ENCODE results near the gene NEDD8. TPM values are rescaled to one million over a fixed set of nuclear protein-coding genes. Genes with fewer than 3 reads are reported as not detected.
A peak's percentile ranks its signal among the peaks of the same experiment; 100 is the strongest.

Gene NEDD8
- total and polyA plus RNA-seq, 2 donors (not counting 1 experiment from before 2014, with no cell fraction given): 145 to 441 TPM

DNA sequence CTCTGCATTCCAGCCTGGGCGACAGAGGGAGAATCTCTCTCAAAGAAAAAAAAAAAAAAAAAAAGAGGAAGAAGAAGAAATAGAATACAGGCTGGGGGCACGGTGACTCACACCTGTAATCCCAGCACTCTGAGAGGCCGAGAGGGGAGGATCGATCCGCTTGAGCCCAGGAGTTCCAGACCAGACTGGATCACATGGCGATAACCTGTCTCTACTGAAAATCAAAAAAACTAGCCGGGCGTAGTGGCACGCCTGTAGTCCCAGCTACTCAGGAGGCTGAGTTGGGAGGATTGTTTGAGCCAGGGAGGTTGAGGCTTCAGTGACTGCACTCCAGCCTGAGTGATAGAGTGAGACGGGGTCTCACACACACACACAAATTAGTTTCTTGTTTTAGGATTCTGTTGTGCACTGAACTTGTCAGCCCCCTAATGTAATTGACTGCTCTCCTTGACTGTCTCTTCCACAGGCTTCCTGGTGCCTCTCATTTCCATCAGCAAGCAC lies 11.2 kb upstream of the NEDD8 start:
- Histone ChIP-seq H4K20me1 (ENCODE audit: control insufficient read depth, extremely low read depth, insufficient read depth, low read length) (no peaks in the 10 kb centered on the region), H3K27me3 (ENCODE audit: control insufficient read depth, insufficient read depth, low read length) (no peaks in the 10 kb centered on the region), H3K36me3 (ENCODE audit: control insufficient read depth, insufficient read depth, low read length) (peaks cover 13% of the 10 kb centered on the region), H3K9ac (ENCODE audit: insufficient read depth, low read length) (peak overlapping the region; percentile 90), H3K4me3 (replicated peaks in 1 of 4; ENCODE audit: control extremely low read depth in 1 of 4, insufficient read depth in 1 of 4, low read depth in 3 of 4, low read length in 4 of 4) (peak overlapping the region; percentile 71 to 100 (median 84)), H2AFZ (ENCODE audit: low read length) (peak overlapping the region; percentile 22), H3K27ac (ENCODE audit: insufficient read depth, low read length) (peak overlapping the region; percentile 98), H3K4me1 (ENCODE audit: control insufficient read depth, extremely low read depth, insufficient read depth, low read length) (peaks cover 12% of the 10 kb centered on the region), H3K79me2 (ENCODE audit: control insufficient read depth, insufficient read depth, low read length) (peaks cover 20% of the 10 kb centered on the region), H3K4me2 (ENCODE audit: extremely low read depth, insufficient read depth, low read length) (peak overlapping the region; percentile 89), H3K9me3 (ENCODE audit: control insufficient read depth, insufficient read depth, low read depth, low read length) (no peaks in the 10 kb centered on the region)
- TF ChIP-seq, protein P1, sequence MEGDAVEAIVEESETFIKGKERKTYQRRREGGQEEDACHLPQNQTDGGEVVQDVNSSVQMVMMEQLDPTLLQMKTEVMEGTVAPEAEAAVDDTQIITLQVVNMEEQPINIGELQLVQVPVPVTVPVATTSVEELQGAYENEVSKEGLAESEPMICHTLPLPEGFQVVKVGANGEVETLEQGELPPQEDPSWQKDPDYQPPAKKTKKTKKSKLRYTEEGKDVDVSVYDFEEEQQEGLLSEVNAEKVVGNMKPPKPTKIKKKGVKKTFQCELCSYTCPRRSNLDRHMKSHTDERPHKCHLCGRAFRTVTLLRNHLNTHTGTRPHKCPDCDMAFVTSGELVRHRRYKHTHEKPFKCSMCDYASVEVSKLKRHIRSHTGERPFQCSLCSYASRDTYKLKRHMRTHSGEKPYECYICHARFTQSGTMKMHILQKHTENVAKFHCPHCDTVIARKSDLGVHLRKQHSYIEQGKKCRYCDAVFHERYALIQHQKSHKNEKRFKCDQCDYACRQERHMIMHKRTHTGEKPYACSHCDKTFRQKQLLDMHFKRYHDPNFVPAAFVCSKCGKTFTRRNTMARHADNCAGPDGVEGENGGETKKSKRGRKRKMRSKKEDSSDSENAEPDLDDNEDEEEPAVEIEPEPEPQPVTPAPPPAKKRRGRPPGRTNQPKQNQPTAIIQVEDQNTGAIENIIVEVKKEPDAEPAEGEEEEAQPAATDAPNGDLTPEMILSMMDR (conservative IDR thresholded peaks at IDR 0.05 in 1 of 2, IDR thresholded peaks at IDR 0.05 in 1 of 2; ENCODE audit: low read depth in 1 of 2, low read length in 2 of 2): no peak
- DNase-seq (ENCODE audit: low read depth in 2 of 2): peak in 1 of 2 donors; percentile 36

- Histone ChIP-seq H3K9me3 (ENCODE audit: control insufficient read depth, insufficient read depth, low read depth, low read length) (no peaks in the 10 kb centered on the region), H3K27me3 (ENCODE audit: control insufficient read depth, insufficient read depth, low read length) (no peaks in the 10 kb centered on the region)
- DNase-seq (ENCODE audit: low read depth in 2 of 2): peak; percentile 89 to 90
Measured at GRCh38 chr14:24241829-24242443, 9.8 kb upstream of the NEDD8 start.

DNA sequence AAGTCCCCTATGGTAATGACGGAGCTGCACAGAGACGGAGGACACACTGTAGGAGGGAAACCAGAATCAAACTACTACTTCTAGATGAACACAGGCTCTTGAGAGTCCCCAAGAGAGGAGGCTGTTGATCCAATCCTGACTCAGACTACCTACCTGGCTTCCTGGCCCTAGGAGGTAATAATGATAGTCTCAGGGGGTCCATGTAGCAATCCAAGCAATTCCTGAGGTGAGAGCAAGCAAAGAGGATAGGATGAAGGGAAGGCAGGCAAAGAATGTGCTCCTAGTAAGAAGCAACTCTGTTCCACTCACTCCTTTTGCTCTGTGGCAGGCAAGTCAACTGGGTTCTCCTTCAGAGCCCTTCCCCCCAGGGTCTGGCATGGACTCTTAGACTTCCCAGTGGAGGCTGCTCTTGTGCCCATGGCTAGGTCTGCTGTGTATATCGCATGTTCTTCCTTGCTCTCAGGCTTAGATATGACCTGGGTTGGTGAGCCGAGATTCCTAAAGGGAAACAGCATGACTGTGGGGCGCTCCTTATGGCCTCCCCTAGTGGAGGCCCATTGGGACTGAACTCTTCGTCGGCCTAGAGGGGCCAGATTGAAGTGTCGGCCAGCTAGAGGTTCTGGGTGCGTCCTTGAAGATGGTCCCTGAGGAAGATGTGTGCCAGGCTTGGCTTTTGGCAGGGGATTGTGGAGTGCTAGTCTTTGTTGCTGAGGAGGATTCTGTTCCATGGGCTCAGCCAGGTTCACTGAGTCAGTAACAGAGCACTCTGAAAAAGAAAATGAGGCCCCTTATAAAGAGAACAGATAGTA lies 8.1 kb upstream of the NEDD8 start:
- Histone ChIP-seq H3K36me3 (ENCODE audit: control insufficient read depth, insufficient read depth, low read length) (peaks cover 31% of the 10 kb centered on the region), H3K27ac (ENCODE audit: insufficient read depth, low read length) (no peak overlapping the region)

More at GRCh38 chr14:24241829-24242443, 9.8 kb upstream of the NEDD8 start:
- Histone ChIP-seq H4K20me1 (ENCODE audit: control insufficient read depth, extremely low read depth, insufficient read depth, low read length) (no peaks in the 10 kb centered on the region), H3K4me3 (replicated peaks in 1 of 4; ENCODE audit: control extremely low read depth in 1 of 4, insufficient read depth in 1 of 4, low read depth in 3 of 4, low read length in 4 of 4) (peak overlapping the region; percentile 71 to 100 (median 84)), H3K36me3 (ENCODE audit: control insufficient read depth, insufficient read depth, low read length) (peaks cover 24% of the 10 kb centered on the region), H3K4me1 (ENCODE audit: control insufficient read depth, extremely low read depth, insufficient read depth, low read length) (peaks cover 11% of the 10 kb centered on the region), H3K9ac (ENCODE audit: insufficient read depth, low read length) (peak overlapping the region; percentile 90), H3K79me2 (ENCODE audit: control insufficient read depth, insufficient read depth, low read length) (peaks cover 20% of the 10 kb centered on the region), H2AFZ (ENCODE audit: low read length) (peak overlapping the region; percentile 23), H3K27ac (ENCODE audit: insufficient read depth, low read length) (peak overlapping the region; percentile 98), H3K4me2 (ENCODE audit: extremely low read depth, insufficient read depth, low read length) (peak overlapping the region; percentile 89)
- TF ChIP-seq, protein P1 (conservative IDR thresholded peaks at IDR 0.05 in 1 of 2, IDR thresholded peaks at IDR 0.05 in 1 of 2; ENCODE audit: low read depth in 1 of 2, low read length in 2 of 2): peak; percentile 32 to 38
- TF ChIP-seq EZH2 (IDR thresholded peaks at IDR 0.05; ENCODE audit: low read length, missing control alignments): no peak

More for the DNA sequence above, 8.1 kb upstream of the NEDD8 start:
- no peak overlapping the region for H3K4me2 ChIP-seq (ENCODE audit: extremely low read depth, insufficient read depth, low read length)
- no peaks in the 10 kb centered on the region for H4K20me1 ChIP-seq (ENCODE audit: control insufficient read depth, extremely low read depth, insufficient read depth, low read length)
- H3K4me1 ChIP-seq (ENCODE audit: control insufficient read depth, extremely low read depth, insufficient read depth, low read length): peaks cover 11% of the 10 kb centered on the region
- no peaks in the 10 kb centered on the region for H3K9me3 ChIP-seq (ENCODE audit: control insufficient read depth, insufficient read depth, low read depth, low read length)
- TF ChIP-seq, protein P1 (conservative IDR thresholded peaks at IDR 0.05 in 1 of 2, IDR thresholded peaks at IDR 0.05 in 1 of 2; ENCODE audit: low read depth in 1 of 2, low read length in 2 of 2): no peak
- TF ChIP-seq EZH2 (IDR thresholded peaks at IDR 0.05; ENCODE audit: low read length, missing control alignments): no peak
- H3K79me2 ChIP-seq (ENCODE audit: control insufficient read depth, insufficient read depth, low read length): peaks cover 22% of the 10 kb centered on the region
- no peak for DNase-seq (ENCODE audit: low read depth in 2 of 2)
- H3K9ac ChIP-seq (ENCODE audit: insufficient read depth, low read length): no peak overlapping the region
- H3K27me3 ChIP-seq (ENCODE audit: control insufficient read depth, insufficient read depth, low read length): no peaks in the 10 kb centered on the region
- H3K4me3 ChIP-seq (replicated peaks in 1 of 4; ENCODE audit: control extremely low read depth in 1 of 4, insufficient read depth in 1 of 4, low read depth in 3 of 4, low read length in 4 of 4): peak overlapping the region in 1 of 4 experiments; percentile 100
- H2AFZ ChIP-seq (ENCODE audit: low read length): no peak overlapping the region

Data from fibroblast of lung (primary cell).